Loucy (cell line): ENCODE data around the gene FHIT.

Experiments
- H2AFZ ChIP-seq: fragments of 200-600 bp; sonication (generic); 2 replicates; pipeline ENCODE4 v1.6.0; 2016; ENCODE audit warnings: antibody characterized with exemption, mild to moderate bottlenecking, low read length, moderate library complexity
- H3F3A ChIP-seq: fragments of 200-600 bp; 2 replicates; pipeline ENCODE4 v1.6.0; 2016; ENCODE audit warnings: antibody characterized with exemption, low read depth, mild to moderate bottlenecking
- H3K27me3 ChIP-seq: fragments of 200-600 bp; sonication (generic); 2 replicates; pipeline ENCODE4 v1.6.1; 2014; ENCODE audit warnings: low read length, mild to moderate bottlenecking; ENCODE audit not compliant: insufficient read depth, poor library complexity, severe bottlenecking
- H3K36me3 ChIP-seq: fragments of 200-600 bp; sonication (generic); 2 replicates; pipeline ENCODE4 v1.6.1; 2016; ENCODE audit warnings: low read length; ENCODE audit not compliant: insufficient read depth
- H3K4me1 ChIP-seq: fragments of 200-600 bp; sonication (generic); 2 replicates; pipeline ENCODE4 v1.5.1; 2014; ENCODE audit warnings: low read length, mild to moderate bottlenecking; ENCODE audit not compliant: insufficient read depth, poor library complexity, severe bottlenecking
- H3K4me2 ChIP-seq: fragments of 200-600 bp; sonication (generic); 2 replicates; pipeline ENCODE4 v1.6.0; 2014; ENCODE audit warnings: antibody characterized with exemption, low read length, low read depth, mild to moderate bottlenecking; ENCODE audit not compliant: poor library complexity, severe bottlenecking
- H3K4me3 ChIP-seq: fragments of 200-600 bp; sonication (generic); 2 replicates; pipeline ENCODE4 v1.5.1; 2014; ENCODE audit warnings: low read length, mild to moderate bottlenecking, mixed read lengths; ENCODE audit not compliant: poor library complexity, severe bottlenecking
- H3K79me2 ChIP-seq: fragments of 200-600 bp; sonication (generic); 2 replicates; pipeline ENCODE4 v1.6.1; 2014; ENCODE audit warnings: low read length; ENCODE audit not compliant: insufficient read depth
- H3K9ac ChIP-seq: fragments of 200-600 bp; sonication (generic); 2 replicates; pipeline ENCODE4 v1.6.0; 2014; ENCODE audit warnings: mild to moderate bottlenecking, low read depth, low read length, moderate library complexity; ENCODE audit not compliant: poor library complexity, severe bottlenecking
- H3K9me2 ChIP-seq: fragments of 200-600 bp; sonication (generic); replicated peaks from 2 replicates; pipeline ENCODE4 v1.6.1; 2016; ENCODE audit warnings: low read depth, low read length, mixed read lengths
- H3K9me3 ChIP-seq: fragments of 200-600 bp; sonication (generic); 2 replicates; pipeline ENCODE4 v1.6.1; 2014; ENCODE audit warnings: mild to moderate bottlenecking, antibody characterized with exemption, low read length, low read depth; ENCODE audit not compliant: insufficient read depth
- H4K20me1 ChIP-seq: fragments of 200-600 bp; sonication (generic); 2 replicates; pipeline ENCODE4 v1.6.0; 2014; ENCODE audit warnings: antibody characterized with exemption, low read length, mild to moderate bottlenecking; ENCODE audit not compliant: insufficient read depth, poor library complexity, severe bottlenecking
- EZH2phosphoT487 ChIP-seq: fragments of 200-600 bp; IDR thresholded peaks from 2 replicates; pipeline ENCODE4 v1.6.1; 2018; ENCODE audit warnings: antibody characterized with exemption, mild to moderate bottlenecking, moderate library complexity, borderline replicate concordance
- TF ChIP-seq, protein P1 (sequence below): fragments of 200-600 bp; sonication (generic); conservative IDR thresholded peaks from 2 replicates; pipeline ENCODE4 v1.5.1; 2014; ENCODE audit warnings: mild to moderate bottlenecking, antibody characterized with exemption, low read length

FHIT gene

DNA sequence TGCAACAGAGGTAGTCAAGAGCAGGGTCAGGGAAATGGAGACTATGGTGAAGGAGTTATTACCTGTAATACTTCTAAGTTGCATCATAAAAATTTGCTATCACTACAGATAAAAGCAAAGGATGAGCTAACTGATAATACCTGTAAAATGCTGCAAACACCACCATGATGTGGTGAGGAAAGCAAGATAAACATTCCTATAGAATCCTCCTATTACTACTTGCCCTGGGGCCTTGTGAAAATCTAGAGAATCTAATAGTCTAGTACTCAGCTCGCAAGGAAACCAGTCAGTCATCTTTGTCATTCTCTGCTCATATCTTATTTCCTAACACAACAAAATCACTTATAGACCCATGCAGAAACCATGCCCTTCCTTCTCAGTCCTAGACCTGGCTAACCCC, 899.8 kb downstream of the FHIT start:
- no peaks in the 10 kb centered on the region for H3K79me2 ChIP-seq
- H3K4me2 ChIP-seq, result no peak overlapping the region
- H3K9ac ChIP-seq, result no peak overlapping the region
- H3K4me3 ChIP-seq, result no peak overlapping the region
- no peaks in the 10 kb centered on the region for H3K4me1 ChIP-seq
- H2AFZ ChIP-seq, result no peak overlapping the region
- H3K36me3 ChIP-seq, result no peaks in the 10 kb centered on the region
- H4K20me1 ChIP-seq, result no peaks in the 10 kb centered on the region
- no peaks in the 10 kb centered on the region for H3K9me3 ChIP-seq
- TF ChIP-seq, protein P1, sequence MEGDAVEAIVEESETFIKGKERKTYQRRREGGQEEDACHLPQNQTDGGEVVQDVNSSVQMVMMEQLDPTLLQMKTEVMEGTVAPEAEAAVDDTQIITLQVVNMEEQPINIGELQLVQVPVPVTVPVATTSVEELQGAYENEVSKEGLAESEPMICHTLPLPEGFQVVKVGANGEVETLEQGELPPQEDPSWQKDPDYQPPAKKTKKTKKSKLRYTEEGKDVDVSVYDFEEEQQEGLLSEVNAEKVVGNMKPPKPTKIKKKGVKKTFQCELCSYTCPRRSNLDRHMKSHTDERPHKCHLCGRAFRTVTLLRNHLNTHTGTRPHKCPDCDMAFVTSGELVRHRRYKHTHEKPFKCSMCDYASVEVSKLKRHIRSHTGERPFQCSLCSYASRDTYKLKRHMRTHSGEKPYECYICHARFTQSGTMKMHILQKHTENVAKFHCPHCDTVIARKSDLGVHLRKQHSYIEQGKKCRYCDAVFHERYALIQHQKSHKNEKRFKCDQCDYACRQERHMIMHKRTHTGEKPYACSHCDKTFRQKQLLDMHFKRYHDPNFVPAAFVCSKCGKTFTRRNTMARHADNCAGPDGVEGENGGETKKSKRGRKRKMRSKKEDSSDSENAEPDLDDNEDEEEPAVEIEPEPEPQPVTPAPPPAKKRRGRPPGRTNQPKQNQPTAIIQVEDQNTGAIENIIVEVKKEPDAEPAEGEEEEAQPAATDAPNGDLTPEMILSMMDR, result no peak
- no peaks in the 10 kb centered on the region for H3K9me2 ChIP-seq
- H3K27me3 ChIP-seq, result no peaks in the 10 kb centered on the region
- no peaks in the 10 kb centered on the region for H3F3A ChIP-seq

DNA sequence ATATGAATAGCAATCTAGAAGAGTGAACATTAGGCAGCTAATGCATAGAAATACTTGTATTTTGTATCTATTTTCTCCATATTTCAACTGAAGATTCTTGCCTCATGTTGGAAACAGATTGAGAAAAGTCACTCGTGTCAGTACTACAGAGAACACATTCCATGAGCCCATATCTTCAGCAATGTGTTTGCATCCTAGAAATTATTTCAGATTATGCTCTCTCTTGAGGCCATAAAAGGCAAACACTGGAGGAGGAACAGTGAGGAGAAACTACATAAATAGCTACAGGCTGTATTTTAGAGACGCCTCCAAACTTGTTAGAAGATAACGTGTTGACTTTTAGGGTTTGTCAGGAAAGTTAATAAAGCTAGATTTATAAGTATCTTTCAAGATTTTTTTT, 906.9 kb downstream of the FHIT start:
- no peaks in the 10 kb centered on the region for H3K27me3 ChIP-seq
- no peak overlapping the region for H3K4me2 ChIP-seq
- no peaks in the 10 kb centered on the region for H3K4me1 ChIP-seq
- TF ChIP-seq, protein P1, result no peak
- TF ChIP-seq EZH2phosphoT487, result no peak
- no peaks in the 10 kb centered on the region for H3K36me3 ChIP-seq
- no peaks in the 10 kb centered on the region for H3K9me3 ChIP-seq
- no peak overlapping the region for H3K9ac ChIP-seq
- no peaks in the 10 kb centered on the region for H3K9me2 ChIP-seq
- H3F3A ChIP-seq, result no peaks in the 10 kb centered on the region
- no peaks in the 10 kb centered on the region for H4K20me1 ChIP-seq
- no peak overlapping the region for H3K4me3 ChIP-seq
- no peak overlapping the region for H2AFZ ChIP-seq
- no peaks in the 10 kb centered on the region for H3K79me2 ChIP-seq

GRCh38 chr3:60343831-60344230, 907.4 kb downstream of the FHIT start:
- Histone ChIP-seq H3K36me3 (no peaks in the 10 kb centered on the region), H3K4me2 (no peak overlapping the region), H3K4me1 (no peaks in the 10 kb centered on the region), H3K9me3 (no peaks in the 10 kb centered on the region), H3K27me3 (no peaks in the 10 kb centered on the region), H3F3A (no peaks in the 10 kb centered on the region), H3K79me2 (no peaks in the 10 kb centered on the region), H3K9me2 (no peaks in the 10 kb centered on the region), H3K9ac (no peak overlapping the region), H3K4me3 (no peak overlapping the region), H4K20me1 (no peaks in the 10 kb centered on the region), H2AFZ (no peak overlapping the region)
- TF ChIP-seq, protein P1, result no peak
- TF ChIP-seq EZH2phosphoT487, result no peak
